ENCODE results near the gene PRKCB.

GRCh38 chr16:23847948-23848347 is 12.2 kb downstream of the PRKCB start:
- no peak for TF ChIP-seq CTCF (IDR thresholded peaks at IDR 0.05)
- TF ChIP-seq POLR2AphosphoS5 (IDR thresholded peaks at IDR 0.05) = no peak
- no peak for TF ChIP-seq POLR2A (IDR thresholded peaks at IDR 0.05)
